Spleen (tissue), 11 donors: ENCODE results near the gene KRTAP4-9. TPM values are rescaled to one million over a fixed set of nuclear protein-coding genes. Genes with fewer than 3 reads are reported as not detected.
"Not testable (repeated sequence)": the region's sequence is repeated elsewhere in the genome, so short reads cannot be mapped to it uniquely, and the experiment has no call there.

Experiments used
- DNase-seq: peaks from one replicate; pipeline ENCODE4 v3.0.0-alpha.2; 2020
- H3K27ac ChIP-seq, 8 donors: fragments of 200-600 bp; sonication (generic) in 7 of 8; 1 replicate in 4 of 8; 2 replicates in 4 of 8; pipeline versions ENCODE4 v1.5.0 to v1.8.0; 2016 to 2021; ENCODE audit warnings: inconsistent platforms in 4 of 8, mild to moderate bottlenecking in 4 of 8, moderate library complexity in 1 of 8
- H3K27me3 ChIP-seq, 7 donors: fragments of 200-600 bp; sonication (generic) in 6 of 7; replicated peaks in 1 of 7; 1 replicate in 4 of 7; 2 replicates in 3 of 7; pipeline versions ENCODE4 v1.5.0 to v1.8.0; 2016 to 2021; ENCODE audit warnings: inconsistent platforms in 3 of 7, mild to moderate bottlenecking in 1 of 7
- H3K36me3 ChIP-seq, 6 donors: fragments of 200-600 bp; sonication (generic) in 5 of 6; 1 replicate in 4 of 6; 2 replicates in 2 of 6; pipeline versions ENCODE4 v1.5.0 to v1.8.0; 2016 to 2021; ENCODE audit warnings: inconsistent platforms in 2 of 6
- H3K4me1 ChIP-seq, 6 donors: fragments of 200-600 bp; sonication (generic) in 5 of 6; 1 replicate in 3 of 6; 2 replicates in 3 of 6; pipeline versions ENCODE4 v1.5.0 to v1.8.0; 2016 to 2021; ENCODE audit warnings: inconsistent platforms in 3 of 6
- H3K4me3 ChIP-seq, 8 donors: fragments of 200-600 bp; sonication (generic) in 7 of 8; 1 replicate in 4 of 8; 2 replicates in 4 of 8; pipeline versions ENCODE4 v1.5.0 to v1.8.0; 2016 to 2021; ENCODE audit warnings: inconsistent platforms in 4 of 8, mild to moderate bottlenecking in 4 of 8, moderate library complexity in 2 of 8
- H3K9me3 ChIP-seq, 8 donors: fragments of 200-600 bp; sonication (generic) in 7 of 8; 1 replicate in 4 of 8; 2 replicates in 4 of 8; pipeline versions ENCODE4 v1.5.0 to v1.8.0; 2016 to 2021; ENCODE audit warnings: inconsistent platforms in 4 of 8
- POLR2A ChIP-seq, 3 donors: fragments of 450-650 bp; IDR thresholded peaks; one replicate each; pipeline ENCODE4 v1.5.1; 2017; ENCODE audit warnings: antibody characterized with exemption in 3 of 3, mild to moderate bottlenecking in 1 of 3
- POLR2AphosphoS5 ChIP-seq, 3 donors: sonication (generic); formaldehyde crosslinking; IDR thresholded peaks; one replicate each; pipeline ENCODE4 v1.5.1; 2017; ENCODE audit warnings: antibody characterized with exemption in 3 of 3
- WGBS, 5 donors: extraction: QIAGEN DNeasy Blood & Tissue Kit in 3 of 5; methylation state at CpG; one replicate each; pipeline versions ENCODE4 v1.1.5 to v1.1.7; 2013 to 2018; 5-methylcytosine and 5-hydroxymethylcytosine counted together
- intact Hi-C: fragments of 100-400 bp; cut with DNase I; formaldehyde crosslinking; loops from one replicate; pipeline ENCODE4 v1.15.0; 2023; ENCODE audit warnings: low total_unique reads
- polyA plus RNA-seq, 3 donors: library from polyadenylated mRNA; stranded (reverse); fragments of 200-250 nt; gene quantifications; one replicate each; pipeline ENCODE4 v1.2.1, GENCODE V29; 2013
- total RNA-seq, 7 donors: library from RNA; depleted of rRNA in 3 of 7; stranded (reverse); fragments of >200 nt in 3 of 7; fragmentation: NEBNext Ultra II Directional in 4 of 7; extraction: Animal tissue kit (Norgen Biotek cat#: 25700) in 4 of 7; gene quantifications; one replicate each; pipeline versions ENCODE4 v1.1.0 to v1.2.1, GENCODE V29; 2016 to 2021
- TF ChIP-seq, protein P1 (sequence below), 11 experiments: fragments of 200-600 bp in 7 of 11; fragments of 450-650 bp in 4 of 11; sonication (generic) in 4 of 11; IDR thresholded peaks in 8 of 11; conservative IDR thresholded peaks in 3 of 11; 1 replicate in 7 of 11; 2 replicates in 4 of 11; pipeline versions ENCODE4 v1.4.0 to v1.8.0; 2016 to 2021; ENCODE audit warnings: antibody characterized with exemption in 11 of 11, inconsistent platforms in 4 of 11, mild to moderate bottlenecking in 1 of 11
- donor health status: healthy with polysubstance abuse.
- donor health status: DM: no; HTN: no; CAD: no; lungs with moderate emphysema.
- donor health status: DM: no; HTN: no; CAD: no.
- donor health status: Bipolar disorder and iron deficiency.
- donor health status: healthy.
- donor health status: DM: no; HTN: no; CAD: no.
- donor health status: DM: yes; HTN: yes; CAD: no.

Gene KRTAP4-9
- total and polyA plus RNA-seq, 10 donors: not detected

DNA sequence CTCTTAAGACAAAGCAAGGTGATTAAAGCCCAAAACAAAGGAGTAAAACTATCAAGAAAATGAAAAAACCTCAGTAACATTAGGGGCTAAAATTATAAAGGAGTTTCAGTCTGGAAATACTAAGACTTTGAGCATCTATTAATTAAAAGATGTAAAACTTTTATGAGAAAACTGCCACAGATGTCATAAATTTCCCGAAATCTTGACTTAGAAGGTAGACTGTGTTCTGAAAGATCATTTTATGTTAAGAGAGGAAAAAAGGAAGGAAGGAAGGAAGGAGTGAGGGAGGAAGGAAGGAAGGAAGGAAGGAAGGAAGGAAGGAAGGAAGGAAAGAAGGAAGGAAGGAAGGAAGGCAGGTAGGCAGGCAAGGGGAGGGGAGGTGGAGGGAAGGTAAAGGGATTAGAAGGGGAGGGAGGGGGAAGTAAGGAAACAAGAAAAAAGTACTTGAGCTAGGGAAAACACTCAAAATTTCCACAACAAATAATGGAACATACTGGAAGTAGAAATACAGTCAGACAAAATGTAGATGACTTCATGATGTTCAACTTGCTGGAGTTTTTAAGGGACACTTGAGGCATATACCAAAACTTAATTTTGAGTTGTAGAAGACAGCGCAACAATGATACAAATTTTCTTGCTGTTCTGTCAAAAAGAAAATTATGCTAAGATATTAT is 42.5 kb downstream of the KRTAP4-9 start:
- 71 to 97% (median 94%) methylated on average over 2 of the region's 2 CpGs for WGBS, 5 donors
- no peak for DNase-seq
- TF ChIP-seq POLR2AphosphoS5 (IDR thresholded peaks at IDR 0.05) (no peak), POLR2A (IDR thresholded peaks at IDR 0.05) (no peak)
- TF ChIP-seq, protein P1, sequence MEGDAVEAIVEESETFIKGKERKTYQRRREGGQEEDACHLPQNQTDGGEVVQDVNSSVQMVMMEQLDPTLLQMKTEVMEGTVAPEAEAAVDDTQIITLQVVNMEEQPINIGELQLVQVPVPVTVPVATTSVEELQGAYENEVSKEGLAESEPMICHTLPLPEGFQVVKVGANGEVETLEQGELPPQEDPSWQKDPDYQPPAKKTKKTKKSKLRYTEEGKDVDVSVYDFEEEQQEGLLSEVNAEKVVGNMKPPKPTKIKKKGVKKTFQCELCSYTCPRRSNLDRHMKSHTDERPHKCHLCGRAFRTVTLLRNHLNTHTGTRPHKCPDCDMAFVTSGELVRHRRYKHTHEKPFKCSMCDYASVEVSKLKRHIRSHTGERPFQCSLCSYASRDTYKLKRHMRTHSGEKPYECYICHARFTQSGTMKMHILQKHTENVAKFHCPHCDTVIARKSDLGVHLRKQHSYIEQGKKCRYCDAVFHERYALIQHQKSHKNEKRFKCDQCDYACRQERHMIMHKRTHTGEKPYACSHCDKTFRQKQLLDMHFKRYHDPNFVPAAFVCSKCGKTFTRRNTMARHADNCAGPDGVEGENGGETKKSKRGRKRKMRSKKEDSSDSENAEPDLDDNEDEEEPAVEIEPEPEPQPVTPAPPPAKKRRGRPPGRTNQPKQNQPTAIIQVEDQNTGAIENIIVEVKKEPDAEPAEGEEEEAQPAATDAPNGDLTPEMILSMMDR (IDR thresholded peaks at IDR 0.05 in 8 of 11, conservative IDR thresholded peaks at IDR 0.05 in 3 of 11): no peak
- peaks cover 0 to 21% (median 17%) of the 10 kb centered on the region in 8 donors for H3K9me3 ChIP-seq
- H3K36me3 ChIP-seq: no peaks in the 10 kb centered on the region
- intact Hi-C loops: no loop called here
- H3K4me1 ChIP-seq: no peaks in the 10 kb centered on the region
- peaks cover 0 to 4% (median 0%) of the 10 kb centered on the region in 7 donors for H3K27me3 ChIP-seq
- H3K4me3 ChIP-seq: no peak overlapping the region
- no peak overlapping the region for H3K27ac ChIP-seq

DNA sequence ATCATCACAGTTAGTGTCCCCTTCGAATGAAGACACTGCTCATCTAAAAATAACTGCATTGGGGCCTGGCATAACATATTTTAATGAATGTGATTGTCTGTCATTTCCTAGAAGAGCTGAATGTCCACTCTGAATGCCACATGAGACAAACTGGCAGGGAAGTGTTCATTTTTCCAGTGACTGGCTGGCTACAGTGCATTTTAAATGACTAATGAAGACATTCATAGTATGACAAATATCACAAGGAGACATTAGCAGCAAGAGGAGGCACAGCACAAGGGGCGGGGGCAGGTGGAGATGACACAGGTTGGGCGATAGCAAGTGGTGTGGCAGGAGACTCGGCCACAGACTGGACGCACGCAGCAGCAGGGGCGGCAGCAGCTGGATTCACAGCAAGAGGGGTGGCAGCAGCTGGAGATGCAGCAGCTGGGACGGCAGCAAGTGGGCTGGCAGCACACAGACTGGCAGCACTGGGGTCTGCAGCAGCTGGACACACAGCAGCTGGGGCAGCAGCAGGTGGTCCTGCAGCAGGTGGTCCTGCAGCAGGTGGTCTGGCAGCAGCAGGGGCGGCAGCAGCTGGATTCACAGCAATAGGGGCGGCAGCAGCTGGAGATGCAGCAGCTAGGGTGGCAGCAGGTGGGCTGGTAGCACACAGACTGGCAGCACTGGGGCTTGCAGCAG is 43.9 kb downstream of the KRTAP4-9 start:
- H3K36me3 ChIP-seq, H3K9me3 ChIP-seq, DNase-seq, H3K27me3 ChIP-seq, H3K4me1 ChIP-seq, H3K27ac ChIP-seq, H3K4me3 ChIP-seq, intact Hi-C loops: not testable (repeated sequence)
- WGBS, 5 donors: 74 to 90% (median 82%) methylated on average over 10 of the region's 10 CpGs

DNA sequence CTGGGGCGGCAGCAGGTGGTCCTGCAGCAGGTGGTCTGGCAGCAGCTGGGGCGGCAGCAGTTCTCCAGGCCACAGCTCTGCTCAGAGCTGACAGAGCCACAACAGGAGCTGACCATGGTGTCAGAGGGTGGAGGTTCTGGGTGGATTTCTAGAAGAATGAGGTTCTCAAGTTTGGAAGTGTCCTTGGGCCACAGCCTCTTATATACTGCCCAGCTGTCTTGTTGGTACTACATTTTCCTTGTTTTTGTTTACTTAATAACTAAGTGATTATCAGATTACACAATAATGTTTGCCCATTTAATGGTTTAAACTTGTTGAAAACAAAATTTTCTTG is 44.4 kb downstream of the KRTAP4-9 start, which contains the start of gene KRTAP4-5:
Gene KRTAP4-5, minus strand, starts transcription at position 174 of the 334 bp plus-strand sequence. Its CDS starts 58 bp downstream, at position 116.
- Histone ChIP-seq H3K9me3 (peaks cover 0 to 2% (median 0%) of the 10 kb centered on the region in 8 donors), H3K4me3 (no peak within 1 kb of the TSS), H3K4me1 (no peaks in the 10 kb centered on the region), H3K27ac (no peak within 1 kb of the TSS), H3K36me3 (no peaks in the 10 kb centered on the region), H3K27me3 (peaks cover 0 to 4% (median 0%) of the 10 kb centered on the region in 7 donors)
- 30 to 64% (median 61%) methylated on average over 2 of the region's 2 CpGs for whole genome bisulfite sequencing, 5 donors
- DNase-seq: no peak
- TF ChIP-seq, protein P1 (IDR thresholded peaks at IDR 0.05 in 8 of 11, conservative IDR thresholded peaks at IDR 0.05 in 3 of 11): no peak
- TF ChIP-seq POLR2A (IDR thresholded peaks at IDR 0.05): no peak
- TF ChIP-seq POLR2AphosphoS5 (IDR thresholded peaks at IDR 0.05): no peak
- intact Hi-C loops: no loop called here

DNA sequence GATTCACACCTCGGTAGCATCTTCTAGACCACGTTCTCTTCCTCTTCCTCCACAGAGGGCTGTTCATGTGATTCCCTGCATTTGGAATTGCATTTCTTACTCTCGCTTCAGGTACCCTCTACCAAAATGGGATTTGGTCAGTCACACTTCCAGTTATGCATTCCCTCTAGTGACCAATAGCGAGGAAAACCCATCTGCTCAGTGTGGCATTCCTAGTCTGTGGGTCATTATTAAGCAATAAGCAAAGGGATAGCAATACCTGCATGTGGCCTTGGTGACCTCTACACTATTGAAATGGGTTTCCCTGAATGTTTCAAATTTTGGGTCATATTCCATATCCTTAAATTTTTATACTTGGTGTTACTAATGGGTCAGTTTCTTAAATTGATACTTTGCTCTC is 44.8 kb downstream of the KRTAP4-9 start:
- DNase-seq: no peak
- WGBS, 5 donors: 83 to 92% (median 83%) methylated on average over 4 of the region's 4 CpGs
- Histone ChIP-seq H3K36me3 (no peaks in the 10 kb centered on the region), H3K4me3 (no peak overlapping the region), H3K4me1 (no peaks in the 10 kb centered on the region), H3K9me3 (no peaks in the 10 kb centered on the region), H3K27me3 (peaks cover 0 to 4% (median 0%) of the 10 kb centered on the region in 7 donors), H3K27ac (no peak overlapping the region)
- intact Hi-C loops: no loop called here
- no peak for TF ChIP-seq POLR2A (IDR thresholded peaks at IDR 0.05)
- TF ChIP-seq, protein P1 (IDR thresholded peaks at IDR 0.05 in 8 of 11, conservative IDR thresholded peaks at IDR 0.05 in 3 of 11): no peak
- TF ChIP-seq POLR2AphosphoS5 (IDR thresholded peaks at IDR 0.05): no peak
